Inferior parietal cortex (tissue), 1 donor: ENCODE results near the gene MRPL2.
"Not testable (repeated sequence)": the region's sequence is repeated elsewhere in the genome, so short reads cannot be mapped to it uniquely, and the experiment has no call there.

Experiments used
- DNase-seq: peaks from one replicate; pipeline ENCODE4 v3.0.0-alpha.2; 2016; ENCODE audit errors: extremely low spot score

MRPL2 gene

GRCh38 chr6:43053545-43054205, 5.6 kb downstream of the MRPL2 start, which contains the start of gene CUL7:
Gene CUL7 (minus strand): TSS chr6:43053851. CDS start chr6:43052788, 1,063 bp downstream.
- DNase-seq = peak; percentile 83

- DNase-seq = no peak
Observed at GRCh38 chr6:43052842-43053544, 6.2 kb downstream of the MRPL2 start.

- no peak for DNase-seq
Observed at GRCh38 chr6:43052225-43052841, 6.9 kb downstream of the MRPL2 start.

GRCh38 chr6:43050981-43051380, 8.3 kb downstream of the MRPL2 start:
- DNase-seq = no peak

- no peak for DNase-seq
Observed at GRCh38 chr6:43047998-43048397, 11.2 kb downstream of the MRPL2 start.

GRCh38 chr6:43045371-43045930, 13.8 kb downstream of the MRPL2 start:
- no peak for DNase-seq

GRCh38 chr6:43043310-43043709, 15.9 kb downstream of the MRPL2 start:
- no peak for DNase-seq

- DNase-seq = not testable (repeated sequence)
Observed at GRCh38 chr6:43041475-43041874, 17.8 kb downstream of the MRPL2 start.

- no peak for DNase-seq
Observed at GRCh38 chr6:43040542-43041257, 18.5 kb downstream of the MRPL2 start.

- DNase-seq = no peak
Observed at GRCh38 chr6:43038727-43039126, 20.5 kb downstream of the MRPL2 start.

GRCh38 chr6:43037706-43038105, 21.5 kb downstream of the MRPL2 start:
- DNase-seq = no peak

- DNase-seq = no peak
Observed at GRCh38 chr6:43037197-43037596, 22.0 kb downstream of the MRPL2 start.

GRCh38 chr6:43036712-43037111, 22.5 kb downstream of the MRPL2 start:
- no peak for DNase-seq

- DNase-seq = no peak
Observed at GRCh38 chr6:43035495-43036194, 23.6 kb downstream of the MRPL2 start.

GRCh38 chr6:43034190-43034525, 25.1 kb downstream of the MRPL2 start:
- no peak for DNase-seq

- no peak for DNase-seq
Observed at GRCh38 chr6:43033496-43034189, 25.6 kb downstream of the MRPL2 start.

GRCh38 chr6:43032326-43032725, 26.9 kb downstream of the MRPL2 start:
- DNase-seq = no peak

- no peak for DNase-seq
Observed at GRCh38 chr6:43029120-43029519, 30.1 kb downstream of the MRPL2 start.

GRCh38 chr6:43026365-43026764, 32.9 kb downstream of the MRPL2 start:
- DNase-seq = no peak

GRCh38 chr6:43024436-43024835, 34.8 kb downstream of the MRPL2 start:
- DNase-seq = no peak
